ENCODE data around the gene CORO2B. TPM values are rescaled to one million over a fixed set of nuclear protein-coding genes. Genes with fewer than 3 reads are reported as not detected.
A peak's percentile ranks its signal among the peaks of the same experiment; 100 is the strongest.

The CORO2B gene
- total RNA-seq, 1 donor from 2014 or later: 1.0 TPM

DNA sequence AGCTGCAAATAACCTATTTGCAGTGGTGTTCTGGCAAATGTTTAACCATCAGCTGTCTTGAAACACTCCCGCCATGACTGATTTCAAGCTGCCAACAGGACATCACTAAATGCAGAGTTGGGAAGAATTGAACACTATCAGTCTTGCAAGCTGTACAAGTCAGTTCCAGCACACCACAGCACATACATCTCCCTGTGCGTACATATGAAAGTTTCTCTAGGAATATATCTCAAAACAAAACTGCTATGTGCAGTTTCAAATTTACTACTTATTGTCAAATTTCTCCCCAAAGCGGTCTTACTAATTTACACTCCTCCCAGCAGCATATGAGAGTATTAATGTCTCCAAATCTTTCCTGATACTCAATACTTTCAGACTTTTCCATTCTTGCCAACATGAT lies 30.4 kb upstream of the CORO2B start:
- TF ChIP-seq, protein P1, sequence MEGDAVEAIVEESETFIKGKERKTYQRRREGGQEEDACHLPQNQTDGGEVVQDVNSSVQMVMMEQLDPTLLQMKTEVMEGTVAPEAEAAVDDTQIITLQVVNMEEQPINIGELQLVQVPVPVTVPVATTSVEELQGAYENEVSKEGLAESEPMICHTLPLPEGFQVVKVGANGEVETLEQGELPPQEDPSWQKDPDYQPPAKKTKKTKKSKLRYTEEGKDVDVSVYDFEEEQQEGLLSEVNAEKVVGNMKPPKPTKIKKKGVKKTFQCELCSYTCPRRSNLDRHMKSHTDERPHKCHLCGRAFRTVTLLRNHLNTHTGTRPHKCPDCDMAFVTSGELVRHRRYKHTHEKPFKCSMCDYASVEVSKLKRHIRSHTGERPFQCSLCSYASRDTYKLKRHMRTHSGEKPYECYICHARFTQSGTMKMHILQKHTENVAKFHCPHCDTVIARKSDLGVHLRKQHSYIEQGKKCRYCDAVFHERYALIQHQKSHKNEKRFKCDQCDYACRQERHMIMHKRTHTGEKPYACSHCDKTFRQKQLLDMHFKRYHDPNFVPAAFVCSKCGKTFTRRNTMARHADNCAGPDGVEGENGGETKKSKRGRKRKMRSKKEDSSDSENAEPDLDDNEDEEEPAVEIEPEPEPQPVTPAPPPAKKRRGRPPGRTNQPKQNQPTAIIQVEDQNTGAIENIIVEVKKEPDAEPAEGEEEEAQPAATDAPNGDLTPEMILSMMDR (IDR thresholded peaks at IDR 0.05): no peak
- no peak for TF ChIP-seq EZH2 (IDR thresholded peaks at IDR 0.05)
- TF ChIP-seq EZH2phosphoT487 (IDR thresholded peaks at IDR 0.05): no peak
- Mint-ChIP-seq H3K27me3 (ENCODE audit: insufficient read depth, low read depth) (peaks cover 17% of the 10 kb centered on the region), H3K9me3 (no peaks in the 10 kb centered on the region)

DNA sequence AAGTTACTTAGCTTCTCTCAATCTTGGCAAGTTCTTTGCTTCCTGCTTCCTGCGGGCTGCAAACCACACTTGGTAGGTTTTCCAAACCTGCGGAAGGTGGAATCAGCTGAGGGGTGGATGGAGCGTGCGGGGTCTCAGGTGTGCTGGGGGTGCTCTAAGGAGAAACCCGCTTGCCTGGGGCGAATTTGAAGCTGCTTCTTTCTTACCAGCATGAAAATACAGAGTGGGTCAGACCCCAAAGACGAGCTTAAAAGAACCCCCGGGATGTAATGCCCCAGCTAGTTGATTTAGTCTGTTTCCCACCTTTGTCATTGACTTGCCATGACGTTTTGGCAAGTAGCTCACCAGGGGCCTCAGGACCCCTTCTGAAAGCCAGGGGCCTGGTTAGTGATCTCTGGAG lies 28.8 kb upstream of the CORO2B start:
- no peak overlapping the region for H2AFZ ChIP-seq (replicated peaks)
- no peak for DNase-seq (ENCODE audit: low spot score)
- no peak overlapping the region for H3K27ac Mint-ChIP-seq
- no peaks in the 10 kb centered on the region for H3K36me3 ChIP-seq
- no peaks in the 10 kb centered on the region for H3F3A ChIP-seq (ENCODE audit: low read depth)
- H3K4me1 ChIP-seq: no peaks in the 10 kb centered on the region
- H3K4me3 ChIP-seq: no peak overlapping the region
- H3K9ac ChIP-seq: no peak overlapping the region
- no peak overlapping the region for H3K27ac ChIP-seq
- peaks cover 6% of the 10 kb centered on the region for H3K27me3 ChIP-seq
- H3K4me3 Mint-ChIP-seq: no peak overlapping the region
- H3K27me3 Mint-ChIP-seq (ENCODE audit: insufficient read depth, low read depth): peaks cover 17% of the 10 kb centered on the region
- H3K4me2 ChIP-seq: no peak overlapping the region
- H3K36me3 Mint-ChIP-seq: no peaks in the 10 kb centered on the region
- no peaks in the 10 kb centered on the region for H3K9me3 ChIP-seq (ENCODE audit: low read depth)
- H3K79me2 ChIP-seq (ENCODE audit: low read depth): no peaks in the 10 kb centered on the region
- H4K20me1 ChIP-seq (ENCODE audit: low read depth): no peaks in the 10 kb centered on the region
- H3K9me3 Mint-ChIP-seq: no peaks in the 10 kb centered on the region
- peaks cover 19% of the 10 kb centered on the region for H3K4me1 Mint-ChIP-seq
- TF ChIP-seq, protein P1 (IDR thresholded peaks at IDR 0.05): no peak
- TF ChIP-seq EZH2 (IDR thresholded peaks at IDR 0.05) (no peak), EZH2phosphoT487 (IDR thresholded peaks at IDR 0.05) (no peak)

More for the DNA sequence above, 30.4 kb upstream of the CORO2B start:
- Histone ChIP-seq H3K27me3 (peaks cover 6% of the 10 kb centered on the region), H3K4me1 (no peaks in the 10 kb centered on the region), H4K20me1 (ENCODE audit: low read depth) (no peaks in the 10 kb centered on the region), H3K9ac (no peak overlapping the region), H3K79me2 (ENCODE audit: low read depth) (no peaks in the 10 kb centered on the region), H3K9me3 (ENCODE audit: low read depth) (no peaks in the 10 kb centered on the region), H3K36me3 (no peaks in the 10 kb centered on the region), H3K4me3 (no peak overlapping the region), H3F3A (ENCODE audit: low read depth) (no peaks in the 10 kb centered on the region), H3K27ac (no peak overlapping the region), H3K4me2 (no peak overlapping the region), H2AFZ (replicated peaks) (no peak overlapping the region)
- H3K36me3 Mint-ChIP-seq: no peaks in the 10 kb centered on the region
- H3K4me3 Mint-ChIP-seq: no peak overlapping the region
- H3K27ac Mint-ChIP-seq: no peak overlapping the region
- peaks cover 17% of the 10 kb centered on the region for H3K4me1 Mint-ChIP-seq
- DNase-seq (ENCODE audit: low spot score): no peak

DNA sequence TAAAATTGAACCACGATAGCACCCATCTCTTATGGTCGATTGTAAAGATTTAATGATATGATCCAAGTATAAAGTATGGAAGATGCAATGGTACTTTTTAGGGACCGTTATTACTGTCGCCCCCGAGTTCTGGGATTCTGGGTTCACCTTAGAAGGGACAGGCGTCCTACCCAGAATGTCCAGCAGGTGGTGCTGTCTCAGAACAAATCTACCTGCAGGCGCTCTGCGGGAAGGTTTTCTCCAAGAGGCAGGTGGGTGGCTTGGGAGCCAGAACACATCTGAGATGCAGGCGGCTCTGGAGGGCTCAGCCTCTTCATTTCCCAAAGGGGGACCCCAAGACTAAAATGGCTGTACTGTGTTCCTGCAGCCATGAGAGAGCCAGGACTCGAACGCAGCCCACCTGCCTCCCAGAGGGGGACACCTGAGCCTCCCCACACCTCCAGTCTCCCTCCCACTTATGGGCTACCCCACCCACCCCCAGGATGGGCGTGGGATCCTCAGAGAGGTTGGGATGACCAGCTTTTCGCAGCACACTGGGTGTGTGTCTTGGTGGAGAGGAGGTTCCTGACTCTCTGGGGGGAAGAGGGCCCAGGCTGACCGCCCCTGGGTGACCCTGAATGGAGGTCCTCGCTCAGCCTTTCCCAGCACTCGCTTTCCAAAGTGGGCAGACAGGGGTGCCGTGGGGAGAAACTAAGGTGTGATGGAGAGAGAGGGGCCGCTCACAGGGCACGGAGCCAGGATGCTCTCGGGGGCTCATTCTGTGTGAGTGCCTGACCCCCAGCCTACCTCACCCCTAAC lies 28.1 kb upstream of the CORO2B start:
- H3K27ac ChIP-seq: no peak overlapping the region
- H3K9me3 Mint-ChIP-seq: no peaks in the 10 kb centered on the region

More for the DNA sequence above, 28.1 kb upstream of the CORO2B start:
- H3K9me3 ChIP-seq (ENCODE audit: low read depth): no peaks in the 10 kb centered on the region
- no peaks in the 10 kb centered on the region for H3K79me2 ChIP-seq (ENCODE audit: low read depth)
- DNase-seq (ENCODE audit: low spot score): peak; percentile 86
- H3K4me1 ChIP-seq: no peaks in the 10 kb centered on the region
- no peak overlapping the region for H3K4me2 ChIP-seq
- H3K27me3 ChIP-seq: peaks cover 6% of the 10 kb centered on the region
- H3K9ac ChIP-seq: no peak overlapping the region
- H3K4me3 ChIP-seq: no peak overlapping the region
- no peaks in the 10 kb centered on the region for H3K36me3 ChIP-seq
- H3K36me3 Mint-ChIP-seq: no peaks in the 10 kb centered on the region
- H3K4me3 Mint-ChIP-seq: no peak overlapping the region
- peaks cover 22% of the 10 kb centered on the region for H3K27me3 Mint-ChIP-seq (ENCODE audit: insufficient read depth, low read depth)
- H3F3A ChIP-seq (ENCODE audit: low read depth): no peaks in the 10 kb centered on the region
- no peak overlapping the region for H3K27ac Mint-ChIP-seq
- H4K20me1 ChIP-seq (ENCODE audit: low read depth): no peaks in the 10 kb centered on the region
- H2AFZ ChIP-seq (replicated peaks): no peak overlapping the region
- peaks cover 22% of the 10 kb centered on the region for H3K4me1 Mint-ChIP-seq
- TF ChIP-seq EZH2phosphoT487 (IDR thresholded peaks at IDR 0.05) (no peak), EZH2 (IDR thresholded peaks at IDR 0.05) (no peak)
- TF ChIP-seq, protein P1 (IDR thresholded peaks at IDR 0.05): peak; percentile 96

Data from neural progenitor cell (in vitro differentiated cells).